ENCODE results near the gene VWA8. TPM values are rescaled to one million over a fixed set of nuclear protein-coding genes. Genes with fewer than 3 reads are reported as not detected.
"Not testable (repeated sequence)": the region's sequence is repeated elsewhere in the genome, so short reads cannot be mapped to it uniquely, and the experiment has no call there.

The VWA8 gene
- total and polyA plus RNA-seq, 7 donors: 3.0 to 37.5 (median 24.7) TPM

GRCh38 chr13:41928323-41928722 lies 32.6 kb downstream of the VWA8 start:
- Histone ChIP-seq H3K27me3 (no peaks in the 10 kb centered on the region), H3K27ac (peak overlapping the region in 1 of 4 donors; percentile 5), H3K4me1 (peaks cover 0 to 13% (median 4%) of the 10 kb centered on the region in 4 donors), H3K36me3 (peaks cover 0 to 8% (median 0%) of the 10 kb centered on the region in 4 donors), H3K4me3 (peak overlapping the region in 2 of 4 donors; percentile 15 to 20), H3K9me3 (peaks cover 0 to 7% (median under 1%) of the 10 kb centered on the region in 4 donors)
- DNase-seq: no peak
- intact Hi-C loops (cut with DNase I): no loop called here
- WGBS, 2 donors: 74 to 86% methylated on average over 2 of the region's 2 CpGs
- TF ChIP-seq, protein P1, sequence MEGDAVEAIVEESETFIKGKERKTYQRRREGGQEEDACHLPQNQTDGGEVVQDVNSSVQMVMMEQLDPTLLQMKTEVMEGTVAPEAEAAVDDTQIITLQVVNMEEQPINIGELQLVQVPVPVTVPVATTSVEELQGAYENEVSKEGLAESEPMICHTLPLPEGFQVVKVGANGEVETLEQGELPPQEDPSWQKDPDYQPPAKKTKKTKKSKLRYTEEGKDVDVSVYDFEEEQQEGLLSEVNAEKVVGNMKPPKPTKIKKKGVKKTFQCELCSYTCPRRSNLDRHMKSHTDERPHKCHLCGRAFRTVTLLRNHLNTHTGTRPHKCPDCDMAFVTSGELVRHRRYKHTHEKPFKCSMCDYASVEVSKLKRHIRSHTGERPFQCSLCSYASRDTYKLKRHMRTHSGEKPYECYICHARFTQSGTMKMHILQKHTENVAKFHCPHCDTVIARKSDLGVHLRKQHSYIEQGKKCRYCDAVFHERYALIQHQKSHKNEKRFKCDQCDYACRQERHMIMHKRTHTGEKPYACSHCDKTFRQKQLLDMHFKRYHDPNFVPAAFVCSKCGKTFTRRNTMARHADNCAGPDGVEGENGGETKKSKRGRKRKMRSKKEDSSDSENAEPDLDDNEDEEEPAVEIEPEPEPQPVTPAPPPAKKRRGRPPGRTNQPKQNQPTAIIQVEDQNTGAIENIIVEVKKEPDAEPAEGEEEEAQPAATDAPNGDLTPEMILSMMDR (IDR thresholded peaks at IDR 0.05): no peak
- TF ChIP-seq POLR2AphosphoS5 (IDR thresholded peaks at IDR 0.05): no peak
- no peak for TF ChIP-seq EP300 (IDR thresholded peaks at IDR 0.05)
- TF ChIP-seq POLR2A (IDR thresholded peaks at IDR 0.05): no peak

DNA sequence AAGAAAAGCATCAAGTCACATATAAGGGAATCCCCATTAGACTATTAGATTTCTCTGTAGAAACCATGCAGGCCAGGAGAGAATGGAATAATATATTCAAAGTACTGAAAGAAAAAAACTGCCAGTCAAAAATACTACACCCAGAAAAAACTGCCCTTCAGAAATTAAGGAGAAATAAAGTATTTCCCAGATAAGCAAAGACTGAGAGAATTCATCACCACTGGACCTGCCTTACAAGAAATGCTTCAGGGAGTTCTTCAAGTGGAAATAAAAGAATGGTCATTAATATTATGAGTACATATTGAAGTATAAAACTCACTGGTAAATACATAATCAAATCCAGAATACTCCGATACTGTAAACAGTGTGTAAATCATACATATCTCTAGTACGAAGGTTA lies 35.9 kb downstream of the VWA8 start:
- TF ChIP-seq EP300 (IDR thresholded peaks at IDR 0.05) (no peak), POLR2A (IDR thresholded peaks at IDR 0.05) (no peak), POLR2AphosphoS5 (IDR thresholded peaks at IDR 0.05) (no peak)
- TF ChIP-seq, protein P1 (IDR thresholded peaks at IDR 0.05): no peak
- intact Hi-C loops (cut with DNase I): no loop called here

DNA sequence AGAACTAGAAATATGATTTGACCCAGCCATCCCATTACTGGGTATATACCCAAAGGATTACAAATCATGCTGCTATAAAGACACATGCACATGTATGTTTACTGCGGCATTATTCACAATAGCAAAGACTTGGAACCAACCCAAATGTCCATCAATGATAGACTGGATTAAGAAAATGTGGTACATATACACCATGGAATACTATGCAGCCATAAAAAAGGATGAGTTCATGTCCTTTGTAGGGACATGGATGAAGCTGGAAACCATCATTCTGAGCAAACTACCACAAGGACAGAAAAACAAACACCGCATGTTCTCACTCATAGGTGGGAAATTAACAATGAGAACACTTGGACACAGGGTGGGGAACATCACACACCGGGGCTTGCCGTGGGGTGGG lies 38.0 kb downstream of the VWA8 start:
- intact Hi-C loops (cut with DNase I); DNase-seq; H3K4me3 ChIP-seq; H3K9me3 ChIP-seq; H3K36me3 ChIP-seq; H3K4me1 ChIP-seq; H3K27ac ChIP-seq; H3K27me3 ChIP-seq: not testable (repeated sequence)
- 97% methylated on average over 4 of the region's 4 CpGs for WGBS, 2 donors

More for the DNA sequence above, 35.9 kb downstream of the VWA8 start:
- peaks cover 0 to 8% (median 0%) of the 10 kb centered on the region in 4 donors for H3K36me3 ChIP-seq
- no peak overlapping the region for H3K4me3 ChIP-seq
- H3K9me3 ChIP-seq: peaks cover 0 to 7% (median under 1%) of the 10 kb centered on the region in 4 donors
- 96 to 97% methylated on average over 2 of the region's 2 CpGs for WGBS, 2 donors
- H3K27me3 ChIP-seq: no peaks in the 10 kb centered on the region
- DNase-seq: no peak
- peaks cover 0 to 9% (median 4%) of the 10 kb centered on the region in 4 donors for H3K4me1 ChIP-seq
- no peak overlapping the region for H3K27ac ChIP-seq

DNA sequence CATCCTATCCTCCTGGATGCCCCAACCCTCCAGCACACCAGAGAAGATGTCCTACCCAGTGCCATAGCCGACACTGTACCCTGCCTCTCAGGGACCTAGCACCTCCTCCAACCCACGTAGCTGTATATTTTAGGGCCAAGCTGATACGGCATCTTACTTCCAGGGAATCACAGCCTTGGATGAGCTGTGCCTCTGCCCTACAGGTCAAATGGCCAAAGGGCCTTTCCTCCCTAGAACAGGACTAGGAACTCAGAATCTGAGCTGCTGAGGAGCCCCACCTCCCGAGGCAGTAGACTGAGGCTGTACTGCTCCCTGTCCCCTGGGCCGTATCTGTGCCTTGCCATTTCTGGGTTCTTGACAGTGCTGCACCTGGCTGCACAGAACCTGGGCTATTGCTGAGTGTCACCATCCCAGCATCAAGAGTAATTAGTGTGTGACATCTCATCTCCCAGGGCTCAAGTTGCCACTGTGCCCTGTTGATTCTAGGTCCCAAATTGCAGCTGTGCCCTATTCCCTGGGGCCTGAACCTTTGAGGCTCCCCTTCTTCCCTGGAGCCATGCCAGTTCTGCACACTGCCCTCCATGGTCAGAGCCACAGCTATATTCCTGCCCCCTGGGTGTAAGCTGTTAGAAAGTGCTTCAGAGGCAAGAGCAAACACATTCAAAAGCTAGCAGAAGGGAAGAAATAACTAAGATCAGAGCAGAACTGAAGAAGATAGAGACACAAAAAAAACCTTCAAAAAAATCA lies 41.0 kb downstream of the VWA8 start:
- H3K36me3 ChIP-seq: no peaks in the 10 kb centered on the region
- 71 to 94% methylated on average over 5 of the region's 5 CpGs for WGBS, 2 donors
- H3K27ac ChIP-seq: no peak overlapping the region
- no peak for DNase-seq
- TF ChIP-seq, protein P1 (IDR thresholded peaks at IDR 0.05): no peak
- no peak for TF ChIP-seq POLR2AphosphoS5 (IDR thresholded peaks at IDR 0.05)
- no peak for TF ChIP-seq EP300 (IDR thresholded peaks at IDR 0.05)
- no peak for TF ChIP-seq POLR2A (IDR thresholded peaks at IDR 0.05)
- H3K9me3 ChIP-seq: peaks cover 0 to 5% (median under 1%) of the 10 kb centered on the region in 4 donors
- H3K4me1 ChIP-seq: peaks cover 0 to 31% (median 25%) of the 10 kb centered on the region in 4 donors
- no peaks in the 10 kb centered on the region for H3K27me3 ChIP-seq
- H3K4me3 ChIP-seq: no peak overlapping the region
- intact Hi-C loops (cut with DNase I): loop anchor here (5.0 kb wide), 1 partner anchor 122 kb away; no protein-coding TSS in a partner anchor

DNA sequence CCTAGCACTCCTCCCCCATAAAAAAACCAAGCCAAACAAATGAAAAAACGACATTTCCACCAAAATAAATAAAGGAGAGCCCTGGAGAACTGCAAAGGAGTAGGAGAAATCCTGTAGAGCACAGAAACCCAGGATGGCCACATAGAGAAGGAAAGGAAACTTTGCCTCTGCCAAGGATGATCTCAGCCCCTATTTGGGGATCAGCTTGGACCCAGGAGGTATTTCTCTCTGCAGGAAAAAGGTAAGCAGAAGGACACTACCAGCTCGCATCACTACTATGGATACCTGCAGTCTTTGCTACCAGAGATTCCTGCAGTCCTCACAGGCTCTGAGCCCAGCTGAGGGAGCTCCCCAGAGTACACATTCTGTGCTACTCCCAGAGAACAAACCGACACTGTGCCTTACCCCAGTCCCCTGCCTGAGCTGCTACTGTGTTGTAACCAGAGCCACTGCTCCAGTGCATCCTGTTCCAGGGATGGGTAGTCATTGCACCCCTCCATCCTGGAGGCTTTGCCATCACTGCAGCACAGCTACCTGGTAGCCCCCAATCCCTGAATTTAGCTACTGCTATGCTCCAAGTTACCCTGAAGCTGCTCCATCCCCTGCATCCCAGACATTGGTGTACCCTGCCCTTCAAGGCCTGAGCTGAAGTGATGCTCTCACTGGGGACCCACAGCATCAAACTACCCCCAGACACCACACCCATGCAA lies 41.7 kb downstream of the VWA8 start:
- intact Hi-C loops (cut with DNase I): loop anchor here (5.0 kb wide), 1 partner anchor 123 kb away; no protein-coding TSS in a partner anchor
- no peak for DNase-seq
- Histone ChIP-seq H3K36me3 (no peaks in the 10 kb centered on the region), H3K27ac (no peak overlapping the region), H3K27me3 (no peaks in the 10 kb centered on the region), H3K9me3 (peaks cover 0 to 5% (median 0%) of the 10 kb centered on the region in 4 donors), H3K4me3 (no peak overlapping the region), H3K4me1 (peaks cover 0 to 38% (median 26%) of the 10 kb centered on the region in 4 donors)
- 65 to 73% methylated on average over 3 of the region's 3 CpGs for WGBS, 2 donors
- TF ChIP-seq POLR2A (IDR thresholded peaks at IDR 0.05): no peak
- no peak for TF ChIP-seq EP300 (IDR thresholded peaks at IDR 0.05)
- TF ChIP-seq, protein P1 (IDR thresholded peaks at IDR 0.05): no peak
- no peak for TF ChIP-seq POLR2AphosphoS5 (IDR thresholded peaks at IDR 0.05)
